GM10248 (cell line): ENCODE results near the gene FBXO9.

Experiments
- CTCF ChIA-PET: fragments of 300-600 bp; sonication (Branson Sonifier 250); formaldehyde crosslinking; extraction: SDS; loops from one replicate; lab custom pipeline; 2021; ENCODE audit warnings: antibody characterized with exemption; lab: Yijun Ruan, JAX
- POLR2A ChIA-PET: fragments of 350-650 bp; sonication (Branson Sonifier 250); formaldehyde crosslinking; extraction: SDS; loops from one replicate; lab custom pipeline; 2020; ENCODE audit warnings: antibody characterized with exemption; lab: Yijun Ruan, JAX
- DNase-seq: peaks from one replicate; pipeline ENCODE4 v3.0.0; 2012; ENCODE audit errors: extremely low spot score
- CTCF ChIP-seq: IDR thresholded peaks from 2 replicates; pipeline ENCODE4 v1.5.1; 2012; ENCODE audit warnings: mild to moderate bottlenecking, low read depth; ENCODE audit errors: extremely low read depth, missing control alignments, control extremely low read depth

The FBXO9 gene

DNA sequence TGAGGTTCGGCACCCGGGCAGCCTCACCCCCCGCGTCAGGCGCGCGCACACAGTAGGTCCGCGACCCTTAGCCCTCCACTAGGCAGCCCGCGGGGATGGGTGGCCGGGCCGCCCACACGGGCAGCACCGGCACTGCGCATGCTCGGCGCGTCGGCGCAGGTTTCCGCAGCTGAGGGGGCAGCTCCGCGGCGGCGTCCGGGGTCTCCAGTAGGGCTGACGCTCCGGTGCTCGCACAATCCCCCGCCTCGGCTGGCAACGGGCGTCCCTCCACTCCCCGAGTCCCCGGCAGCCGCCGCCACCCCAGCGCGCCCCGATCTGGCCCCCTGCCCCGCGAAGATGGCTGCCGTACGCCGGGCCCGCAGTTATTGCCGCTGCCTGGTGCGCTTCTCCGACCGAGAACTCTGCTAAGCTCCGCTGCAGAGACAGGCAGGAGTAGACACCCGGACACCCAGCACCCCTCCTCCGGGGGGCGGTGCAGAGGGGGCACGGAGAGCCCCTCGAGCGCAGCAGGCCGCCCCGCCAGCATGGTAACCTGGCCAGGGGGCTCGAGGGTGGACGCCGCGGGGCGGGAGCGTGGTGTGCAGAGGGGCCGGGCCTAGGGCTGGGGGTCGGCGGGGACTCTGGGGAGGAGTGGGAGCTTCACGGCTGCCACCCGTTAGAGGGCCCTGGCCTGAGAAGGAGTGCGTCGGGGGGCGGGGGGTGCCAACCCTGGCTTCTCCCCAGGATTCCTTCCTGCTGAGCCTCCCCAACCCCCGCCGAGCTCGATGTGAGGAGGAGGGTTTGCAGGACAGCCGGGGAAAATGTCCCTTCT, at the start of gene FBXO9:
TSS of gene FBXO9 (plus strand) at position 139 of the 811 bp plus-strand sequence. CDS start at position 525, 386 bp downstream.
- peak; percentile 86 for DNase-seq
- CTCF ChIA-PET = interaction anchor here (0.7 to 1.7 kb wide), 9 partner anchors 9 to 489 kb away, joined by 3 to 9 read pairs (median 4); partner anchors contain the start of gene GSTA4
- POLR2A ChIA-PET = no interaction called here
- TF ChIP-seq CTCF = no peak

DNA sequence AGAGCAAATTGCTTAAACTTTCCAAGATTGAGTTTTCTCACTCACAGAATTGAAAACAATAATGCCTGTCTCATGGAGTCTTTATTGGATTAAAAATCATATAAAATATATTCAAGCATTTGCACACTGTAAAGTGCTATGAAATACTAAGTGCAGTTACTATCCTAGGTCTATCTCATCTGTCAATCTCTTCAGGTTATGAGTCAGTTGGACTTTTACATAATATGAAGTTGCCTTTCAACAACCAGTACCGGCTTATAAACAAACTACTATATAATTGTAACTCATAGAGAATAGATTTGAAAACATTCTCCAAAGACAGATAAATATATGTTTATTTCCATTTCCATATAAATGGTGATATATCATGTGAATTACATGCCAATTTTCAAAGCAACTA, 49.7 kb upstream of the FBXO9 start:
- ChIA-PET CTCF (interaction anchor here (1.1 kb wide), 1 partner anchor 18 kb away, joined by 3 read pairs; no protein-coding TSS in a partner anchor), POLR2A (no interaction called here)
- TF ChIP-seq CTCF = no peak
- DNase-seq = no peak

DNA sequence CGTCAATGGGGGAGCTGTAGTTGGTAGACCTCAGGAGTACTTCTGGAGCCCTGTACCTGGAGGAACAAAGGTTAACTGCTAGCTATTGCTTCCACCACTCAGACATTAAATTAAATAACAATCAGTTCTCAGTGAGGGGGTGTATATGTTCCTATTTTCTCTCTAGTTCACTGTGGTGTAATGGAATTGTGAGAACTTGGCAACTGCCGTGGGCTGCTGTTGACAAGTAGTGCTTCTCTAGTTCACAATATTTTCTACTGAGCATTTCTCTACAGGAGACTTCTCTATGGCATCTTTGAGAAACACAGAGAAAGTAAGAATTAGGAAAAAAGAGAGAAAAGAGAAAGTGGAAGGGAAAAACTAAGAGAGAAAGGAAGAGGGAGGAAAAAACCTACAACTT, 46.8 kb upstream of the FBXO9 start:
- CTCF ChIA-PET = interaction anchor here (1.7 kb wide), 1 partner anchor 14 kb away, joined by 5 read pairs; no protein-coding TSS in a partner anchor

DNA sequence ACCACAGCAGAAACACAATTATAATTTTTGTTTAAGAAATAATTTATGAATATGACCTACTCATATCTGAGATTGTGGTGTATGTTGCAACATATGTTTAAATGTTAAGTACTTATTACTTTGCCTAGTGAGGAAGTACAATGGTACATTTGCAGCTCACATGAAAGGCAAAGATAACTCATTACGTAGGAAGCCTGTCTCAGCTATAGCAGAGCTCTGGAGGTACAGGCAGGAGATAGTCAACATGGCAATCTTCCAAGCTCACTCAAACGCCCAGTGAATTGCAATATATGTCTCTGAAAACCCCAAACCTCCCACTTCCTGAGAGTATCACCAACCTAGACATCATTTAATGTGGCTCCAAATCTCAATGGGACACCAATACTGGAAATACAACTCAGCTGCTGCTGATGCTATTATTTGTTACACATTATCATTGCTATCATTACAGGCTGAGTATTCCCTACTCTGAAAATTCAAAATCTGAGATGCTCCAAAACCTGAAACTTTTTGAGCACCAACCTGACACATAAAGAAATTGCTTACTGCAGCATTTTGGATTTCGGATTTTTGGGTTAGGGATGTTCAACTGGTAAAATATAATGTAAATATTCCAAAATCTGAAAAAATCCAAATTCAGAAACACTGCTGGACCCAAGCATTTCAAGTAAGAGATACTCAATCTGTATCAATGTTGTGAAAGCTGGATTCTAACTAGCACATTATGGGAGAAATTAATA, 45.0 kb upstream of the FBXO9 start:
- POLR2A ChIA-PET = no interaction called here
- CTCF ChIA-PET = interaction anchor here (0.9 to 1.3 kb wide), 2 partner anchors 8 to 11 kb away, joined by 3 to 5 read pairs; no protein-coding TSS in a partner anchor
- TF ChIP-seq CTCF = no peak
- DNase-seq = no peak

More for the DNA sequence above, 46.8 kb upstream of the FBXO9 start:
- POLR2A ChIA-PET = no interaction called here
- DNase-seq = no peak
- TF ChIP-seq CTCF = no peak

GRCh38 chr6:53023323-53023722, 41.9 kb upstream of the FBXO9 start:
- POLR2A ChIA-PET = no interaction called here
- DNase-seq = no peak
- CTCF ChIA-PET = interaction anchor here (1.9 kb wide), 1 partner anchor 27 kb away, joined by 7 read pairs; no protein-coding TSS in a partner anchor
- no peak for TF ChIP-seq CTCF

GRCh38 chr6:53026526-53026925, 38.7 kb upstream of the FBXO9 start:
- ChIA-PET POLR2A (no interaction called here), CTCF (interaction anchor here (1.2 kb wide), 1 partner anchor 23 kb away, joined by 3 read pairs; no protein-coding TSS in a partner anchor)
- DNase-seq = no peak
- TF ChIP-seq CTCF = no peak
